ENCODE results near the gene BRAT1.

DNA sequence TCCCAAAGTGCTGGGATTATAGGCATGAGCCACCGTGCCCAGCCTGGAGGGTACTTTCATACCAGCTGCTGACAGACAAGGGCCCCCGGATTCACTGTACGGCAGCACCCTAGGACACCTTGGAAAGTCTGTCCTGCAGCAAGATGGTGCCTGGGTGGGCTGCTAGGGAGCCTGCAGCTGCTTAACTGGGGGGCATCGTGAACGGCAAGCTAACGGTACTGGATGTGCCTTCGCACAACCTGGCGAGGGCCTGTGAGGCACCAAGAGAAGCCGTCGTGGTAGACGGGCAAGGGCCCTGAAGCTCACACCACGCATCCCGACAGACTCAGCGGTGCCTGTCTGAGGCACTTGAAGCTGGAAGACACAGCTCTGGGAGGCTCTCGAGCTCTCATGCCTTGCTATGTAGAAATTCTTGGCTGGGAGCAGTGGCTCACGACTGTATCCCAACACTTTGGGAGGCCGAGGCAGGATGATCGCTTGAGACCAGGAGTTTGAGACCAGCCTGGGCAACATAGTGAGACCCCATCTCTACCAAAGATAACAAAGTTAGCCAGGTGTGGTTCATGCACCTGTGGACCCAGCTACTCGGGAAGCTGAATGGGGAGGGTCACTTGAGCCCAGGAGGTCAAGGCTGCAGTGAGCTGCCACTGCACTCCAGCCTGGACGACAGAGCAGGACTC, 9.4 kb downstream of the BRAT1 start:
- TF ChIP-seq, protein P1, sequence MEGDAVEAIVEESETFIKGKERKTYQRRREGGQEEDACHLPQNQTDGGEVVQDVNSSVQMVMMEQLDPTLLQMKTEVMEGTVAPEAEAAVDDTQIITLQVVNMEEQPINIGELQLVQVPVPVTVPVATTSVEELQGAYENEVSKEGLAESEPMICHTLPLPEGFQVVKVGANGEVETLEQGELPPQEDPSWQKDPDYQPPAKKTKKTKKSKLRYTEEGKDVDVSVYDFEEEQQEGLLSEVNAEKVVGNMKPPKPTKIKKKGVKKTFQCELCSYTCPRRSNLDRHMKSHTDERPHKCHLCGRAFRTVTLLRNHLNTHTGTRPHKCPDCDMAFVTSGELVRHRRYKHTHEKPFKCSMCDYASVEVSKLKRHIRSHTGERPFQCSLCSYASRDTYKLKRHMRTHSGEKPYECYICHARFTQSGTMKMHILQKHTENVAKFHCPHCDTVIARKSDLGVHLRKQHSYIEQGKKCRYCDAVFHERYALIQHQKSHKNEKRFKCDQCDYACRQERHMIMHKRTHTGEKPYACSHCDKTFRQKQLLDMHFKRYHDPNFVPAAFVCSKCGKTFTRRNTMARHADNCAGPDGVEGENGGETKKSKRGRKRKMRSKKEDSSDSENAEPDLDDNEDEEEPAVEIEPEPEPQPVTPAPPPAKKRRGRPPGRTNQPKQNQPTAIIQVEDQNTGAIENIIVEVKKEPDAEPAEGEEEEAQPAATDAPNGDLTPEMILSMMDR (conservative IDR thresholded peaks at IDR 0.05) = no peak
- TF ChIP-seq ZFX (IDR thresholded peaks at IDR 0.05) = no peak
